HG03439 (cell line): Measurements from ENCODE around the gene C7.
"Not testable (repeated sequence)": the region's sequence is repeated elsewhere in the genome, so short reads cannot be mapped to it uniquely, and the experiment has no call there.

Experiments
- ATAC-seq: cut with Tn5 transposase; IDR thresholded peaks from one replicate; pipeline ENCODE4 v1.9.1; 2021; ENCODE audit warnings: mild to moderate bottlenecking, moderate library complexity; ENCODE audit not compliant: unreplicated experiment

Gene C7

DNA sequence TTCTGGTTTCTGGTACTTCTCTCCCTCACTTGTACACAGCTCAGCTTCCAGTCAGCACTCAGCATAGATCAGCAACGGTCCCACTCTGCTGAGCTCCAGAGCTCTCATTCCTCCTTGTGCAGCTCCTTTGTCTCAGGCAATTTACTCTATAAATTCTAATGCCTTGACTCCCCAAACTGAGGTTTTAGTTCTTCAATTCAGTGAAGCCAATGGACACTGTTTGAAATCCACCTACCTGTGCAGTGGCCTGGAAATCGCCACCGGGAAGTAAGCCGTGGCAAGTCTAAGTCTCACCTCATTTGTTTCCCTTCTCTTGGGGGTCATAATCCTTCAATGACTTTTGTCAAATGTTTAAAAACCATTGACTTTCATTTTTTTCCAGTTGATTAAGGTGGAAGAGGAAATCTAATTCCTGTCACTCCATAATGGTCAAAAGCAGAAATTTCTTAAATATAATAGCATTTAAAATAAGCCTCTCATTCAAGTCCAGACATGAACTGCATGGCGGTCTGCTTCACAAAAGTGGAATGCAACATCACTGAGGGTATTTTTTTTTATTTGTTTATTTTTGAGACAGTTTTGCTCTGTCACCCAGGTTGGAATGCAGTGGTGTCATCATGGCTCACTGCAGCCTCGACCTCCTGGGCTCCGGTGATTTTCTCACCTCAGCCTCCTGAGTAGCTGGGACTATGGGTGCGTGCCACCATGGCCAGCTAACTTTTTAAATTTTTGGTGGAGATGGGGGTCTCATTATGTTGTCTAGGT, 79.6 kb downstream of the C7 start:
- ATAC-seq, result no peak

DNA sequence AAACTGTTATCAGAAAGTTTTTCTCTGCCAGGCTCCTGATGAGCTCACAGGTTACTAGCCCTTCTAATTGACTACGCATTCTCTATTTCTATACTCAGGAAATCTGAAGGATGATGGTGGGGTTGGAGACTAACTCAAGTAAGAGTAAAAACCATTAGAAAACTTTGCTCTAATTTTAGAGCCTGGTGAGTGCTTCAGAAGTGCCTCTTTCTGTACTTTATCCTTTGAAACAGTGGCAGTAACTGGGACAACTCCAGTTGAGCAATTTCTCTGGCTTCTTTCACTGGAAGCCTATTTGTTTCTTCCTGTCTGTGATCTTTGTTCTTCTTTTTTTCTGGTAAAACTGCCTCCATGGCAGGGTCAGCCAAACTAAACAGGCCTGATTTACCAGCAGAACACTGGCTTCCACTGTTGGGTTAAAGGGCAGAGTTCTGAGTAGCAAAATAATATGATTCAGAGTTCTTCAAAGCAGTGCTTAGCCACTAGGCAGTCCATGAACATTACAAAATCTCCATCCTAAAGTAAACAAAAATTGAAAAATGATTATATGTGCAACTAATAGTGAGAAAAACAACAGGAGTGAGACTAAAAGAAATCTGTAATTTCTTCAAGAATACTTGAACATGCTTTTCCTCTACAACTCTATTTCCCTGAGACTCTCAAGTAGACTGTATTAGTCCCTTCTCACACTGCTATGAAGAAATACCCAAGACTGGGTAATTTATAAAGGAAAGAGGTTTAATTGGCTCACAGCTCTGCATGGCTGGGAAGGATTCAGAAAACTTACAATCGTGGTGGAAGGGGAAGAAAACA, 82.1 kb downstream of the C7 start:
- ATAC-seq, result no peak

DNA sequence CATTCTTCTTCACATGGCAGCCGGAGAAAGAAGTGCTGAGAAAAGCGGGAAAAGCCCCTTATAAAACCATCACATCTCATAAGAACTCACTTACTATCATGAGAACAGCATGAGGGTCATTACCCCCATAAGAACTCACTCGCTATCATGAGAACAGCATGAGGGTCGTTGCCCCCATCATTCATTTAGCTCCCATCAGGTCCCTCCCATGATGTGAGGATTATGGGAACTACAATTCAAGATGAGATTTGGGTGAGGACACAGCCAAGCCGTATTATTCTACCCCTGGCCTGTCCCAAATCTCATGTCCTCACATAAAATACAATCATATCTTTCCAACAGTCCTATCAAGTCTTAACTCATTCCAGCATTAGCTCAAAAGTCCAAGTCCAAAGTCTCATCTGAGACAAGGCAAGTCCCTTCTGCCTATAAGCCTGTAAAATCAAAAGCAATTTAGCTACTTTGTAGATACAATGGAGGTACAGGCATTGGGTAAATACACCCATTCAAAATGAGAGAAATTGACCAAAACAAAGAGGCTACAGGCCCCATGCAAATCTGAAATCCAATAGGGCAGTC, 82.8 kb downstream of the C7 start:
- no peak for ATAC-seq

DNA sequence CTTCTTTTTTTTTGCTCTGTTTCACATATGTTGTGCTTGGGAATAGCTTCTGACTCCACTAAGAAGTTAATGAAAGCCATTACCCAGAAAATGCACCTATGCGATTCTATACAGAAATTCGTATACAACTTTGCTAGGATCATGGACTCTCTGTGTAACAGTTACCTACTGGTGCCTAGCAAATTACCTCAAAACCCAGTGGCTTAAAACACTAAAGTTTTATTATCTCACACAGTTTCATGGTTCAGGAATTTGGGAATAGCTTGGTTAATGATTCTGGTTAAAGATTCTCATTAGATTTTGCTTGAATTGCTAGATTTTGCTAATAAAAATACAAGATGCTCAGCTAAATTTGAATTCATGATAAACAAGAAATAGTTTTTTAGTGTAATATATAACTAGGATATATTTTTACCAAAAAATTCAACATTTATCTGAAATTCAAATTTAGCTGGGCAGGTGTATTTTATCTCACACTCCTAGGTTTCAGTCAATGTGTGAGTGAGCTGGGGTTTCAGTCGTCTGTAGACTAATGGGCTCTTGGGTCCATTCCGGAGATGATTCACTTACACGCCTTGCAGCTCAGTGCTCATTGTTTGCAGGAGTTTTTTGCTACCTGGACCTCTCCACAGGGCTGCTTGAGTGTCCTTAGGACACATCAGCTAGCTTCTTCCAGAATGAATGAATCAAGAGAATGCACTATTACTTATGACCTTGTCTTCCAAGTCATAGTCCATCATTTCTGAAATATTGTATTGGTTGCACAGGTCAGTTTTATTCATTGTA, 86.7 kb downstream of the C7 start:
- ATAC-seq, result no peak

DNA sequence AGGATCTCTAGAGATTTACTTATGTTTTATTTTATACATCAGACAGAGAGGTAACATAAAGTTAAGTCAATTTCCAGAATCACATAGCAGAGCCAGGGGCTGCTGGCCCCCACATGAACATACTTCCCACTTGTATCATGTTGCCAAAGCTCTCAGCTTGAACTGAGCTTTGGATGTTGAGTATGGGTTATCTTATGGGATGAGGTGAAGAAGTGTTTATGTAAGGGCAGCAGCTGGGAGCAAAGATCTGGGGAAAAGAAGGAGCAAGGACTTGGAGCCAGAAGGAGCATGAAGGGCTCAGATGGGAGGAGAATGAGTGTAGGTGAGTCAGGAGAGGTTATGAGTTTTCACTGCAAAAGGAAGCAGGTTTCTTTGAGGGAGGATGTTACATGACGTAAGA, 89.8 kb downstream of the C7 start:
- no peak for ATAC-seq

DNA sequence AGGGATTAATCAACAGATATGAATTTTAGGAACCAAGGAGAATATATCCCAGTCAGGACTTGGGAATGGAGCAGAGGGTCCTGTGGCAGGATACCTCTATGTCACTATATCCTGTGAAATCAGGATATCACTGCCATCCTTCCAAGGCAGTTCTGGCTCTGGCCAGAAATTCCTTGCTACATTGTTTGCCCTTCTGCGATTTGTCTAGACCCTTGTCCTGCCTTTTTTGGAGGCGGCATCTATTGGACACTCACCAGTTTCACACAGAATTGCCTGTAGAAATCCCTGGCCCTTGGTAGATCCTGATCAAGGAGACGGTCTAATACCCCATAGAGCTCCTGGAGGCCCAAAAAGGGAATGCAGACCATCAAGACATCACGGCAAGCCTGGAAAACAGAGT, 90.7 kb downstream of the C7 start:
- no peak for ATAC-seq

DNA sequence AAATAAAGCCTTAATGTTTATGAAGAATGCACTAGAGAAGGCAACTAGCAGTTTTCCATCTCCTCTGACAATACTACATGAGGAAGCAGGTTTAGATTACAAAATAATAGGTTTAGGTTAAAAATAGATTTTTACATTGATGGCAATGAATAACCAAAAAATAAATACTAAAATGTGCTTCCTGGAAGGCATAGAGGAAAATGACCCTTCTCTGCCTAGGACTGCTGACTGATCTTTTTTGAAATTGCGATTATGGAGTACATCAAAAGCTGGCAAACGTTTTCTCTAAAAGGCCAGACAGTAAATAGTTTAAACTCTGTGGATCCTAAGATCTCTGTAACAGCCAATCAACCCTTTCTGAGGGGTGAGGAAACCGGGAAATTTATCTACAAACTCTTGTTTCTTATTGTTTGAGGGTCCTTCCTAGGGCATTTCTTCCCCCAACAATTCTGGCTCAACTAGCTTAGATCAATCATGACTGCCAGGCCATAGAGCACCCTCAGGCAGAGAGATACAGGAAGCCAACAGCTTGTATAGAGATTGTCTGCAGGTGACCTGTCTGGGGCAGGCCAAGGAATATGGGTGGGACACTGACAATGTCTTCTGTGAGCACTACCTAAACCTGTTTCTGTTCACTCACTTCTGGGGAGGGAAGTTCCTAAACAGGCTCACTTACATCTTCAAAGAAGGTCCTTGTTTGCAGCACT, 94.5 kb downstream of the C7 start:
- no peak for ATAC-seq

DNA sequence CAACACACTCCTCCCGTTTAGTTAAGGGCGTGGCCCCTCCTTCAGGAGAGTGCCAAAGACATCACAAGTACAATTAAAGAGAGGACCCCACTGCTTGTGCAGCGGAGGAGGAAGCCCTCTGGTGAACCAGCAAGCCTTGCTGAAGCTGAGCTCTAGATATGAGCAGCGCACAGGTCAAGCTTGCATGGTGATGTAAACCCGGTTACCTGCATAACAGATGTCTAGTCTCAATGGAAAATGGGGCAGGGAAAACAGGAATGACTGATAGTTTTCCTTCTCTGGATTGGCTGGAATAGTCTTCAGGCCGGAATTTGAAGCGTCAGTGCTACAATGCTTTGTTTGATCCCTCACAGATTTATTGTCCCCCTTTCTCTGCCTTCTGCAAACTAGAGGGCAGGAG, 95.6 kb downstream of the C7 start:
- ATAC-seq, result no peak

DNA sequence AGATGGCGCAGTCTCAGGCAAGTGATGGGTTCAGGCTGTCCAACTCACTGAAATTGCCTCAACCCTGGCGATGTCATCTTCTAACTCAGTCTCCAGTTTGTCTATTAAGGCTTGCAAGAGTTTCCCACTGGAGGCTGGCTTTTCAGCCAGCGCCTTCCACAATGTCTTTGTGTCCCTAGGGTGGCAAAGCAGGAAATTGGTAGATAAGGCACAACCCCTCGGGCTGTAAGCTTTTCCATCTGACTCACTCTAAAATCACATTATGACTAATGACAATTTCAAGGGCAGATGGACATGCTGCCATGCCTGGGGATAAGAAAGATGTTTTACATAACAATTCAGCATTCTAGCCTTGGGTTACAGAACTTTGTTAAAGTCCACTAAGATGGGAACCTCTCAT, 99.9 kb downstream of the C7 start:
- no peak for ATAC-seq

DNA sequence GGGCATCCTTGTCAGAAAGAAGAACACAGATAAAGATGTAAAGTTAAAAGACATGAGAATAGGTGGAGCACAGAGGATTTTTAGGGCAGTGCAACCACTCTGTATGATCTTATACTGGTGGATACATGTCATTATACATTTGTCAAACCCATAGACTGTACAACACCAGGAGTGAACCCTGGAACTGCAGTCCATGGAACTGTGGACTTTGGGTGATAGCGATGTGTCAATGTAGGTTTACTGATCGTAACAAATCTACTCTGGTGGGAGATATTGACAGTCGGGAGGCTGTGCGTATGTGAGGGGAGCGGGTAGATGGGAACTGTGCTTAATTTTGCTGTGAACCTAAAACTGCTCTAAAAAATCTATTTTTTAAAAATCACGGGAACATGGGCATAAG, 101.3 kb downstream of the C7 start:
- ATAC-seq, result no peak

DNA sequence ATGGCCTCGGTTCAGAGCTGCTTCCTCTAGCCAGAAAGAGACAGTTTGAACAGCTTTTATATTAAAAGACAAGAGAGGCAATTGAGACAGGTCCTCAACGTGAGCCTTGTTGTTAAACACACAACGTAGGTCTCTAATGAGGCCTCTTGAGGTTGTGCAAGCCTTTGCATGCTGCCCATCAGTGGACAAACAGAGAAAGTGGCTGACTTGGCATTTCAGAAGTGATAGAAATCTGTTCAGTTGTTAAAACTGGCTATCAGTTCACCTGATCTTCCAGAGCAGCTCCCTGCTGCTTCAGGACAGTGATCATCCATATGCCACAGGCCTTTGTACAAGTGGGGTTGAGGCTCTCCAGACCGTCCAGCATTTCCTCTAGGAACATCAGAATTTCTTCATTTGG, 103.0 kb downstream of the C7 start:
- ATAC-seq, result no peak

DNA sequence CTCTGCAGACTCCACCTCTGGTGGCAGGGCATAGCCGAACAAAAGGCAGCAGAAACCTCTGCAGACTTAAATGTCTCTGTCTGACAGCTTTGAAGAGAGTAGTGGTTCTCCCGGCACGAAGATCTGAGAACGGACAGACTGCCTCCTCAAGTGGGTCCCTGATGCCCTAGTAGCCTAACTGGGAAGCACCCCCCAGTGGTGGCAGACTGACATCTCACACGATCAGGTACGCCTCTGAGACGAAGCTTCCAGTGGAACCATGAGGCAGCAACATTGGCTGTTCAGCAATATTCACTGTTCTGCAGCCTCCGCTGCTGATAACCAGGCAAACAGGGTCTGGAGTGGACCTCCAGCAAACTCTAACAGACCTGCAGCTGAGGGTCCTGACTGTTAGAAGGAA, 113.3 kb downstream of the C7 start:
- not testable (repeated sequence) for ATAC-seq
